Activated CD4-positive, alpha-beta T cell treated with anti-CD3 and anti-CD28 coated beads, Interleukin-10, Interleukin-2, amounts not matched to agents 100 ng/mL and 50 ng/mL, durations not matched to agents 16 hours and 8 hours (primary cell): ENCODE measurements around the gene AMY2B.
A peak's percentile ranks its signal among the peaks of the same experiment; 100 is the strongest.
"Not testable (repeated sequence)": the region's sequence is repeated elsewhere in the genome, so short reads cannot be mapped to it uniquely, and the experiment has no call there.

Experiments
- DNase-seq: peaks from one replicate; pipeline ENCODE4 v3.0.0-alpha.2; 2020

AMY2B gene

DNA sequence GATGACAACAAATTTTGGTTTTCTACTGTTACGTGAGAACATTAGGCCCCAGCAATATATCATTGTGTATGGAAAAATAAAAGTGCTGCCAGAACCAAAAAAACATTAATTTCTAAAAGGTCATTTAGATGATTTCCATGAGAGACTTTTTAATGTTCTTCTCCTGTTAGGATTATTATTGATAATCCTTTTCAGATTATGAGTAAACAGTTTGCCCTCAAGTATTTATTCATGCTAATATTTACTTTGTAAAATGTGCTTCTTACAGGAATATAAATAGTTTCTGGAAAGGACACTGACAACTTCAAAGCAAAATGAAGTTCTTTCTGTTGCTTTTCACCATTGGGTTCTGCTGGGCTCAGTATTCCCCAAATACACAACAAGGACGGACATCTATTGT, at the start of gene AMY2B:
AMY2B (plus strand) TSS at position 301 of the 400 bp plus-strand sequence; CDS start at position 315, 14 bp downstream.
- DNase-seq, result not testable (repeated sequence)

DNA sequence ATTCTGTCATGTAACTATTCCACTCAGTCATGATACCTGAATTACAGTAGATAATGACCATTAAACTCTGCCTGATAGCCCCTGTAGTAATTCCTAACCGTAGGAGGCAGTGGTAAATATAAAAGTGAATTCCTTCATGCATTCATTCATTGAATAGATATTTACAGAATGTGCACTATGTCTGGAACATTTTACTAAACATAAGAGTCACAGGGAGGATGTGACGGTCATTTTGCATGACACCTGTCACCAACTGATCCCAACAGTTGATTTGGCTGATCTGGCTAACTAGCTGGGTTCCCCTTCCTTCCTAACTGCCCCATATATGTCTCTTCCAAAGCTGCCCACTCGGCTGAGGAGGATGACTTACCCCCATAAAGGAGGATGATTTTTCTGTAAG, 48.0 kb upstream of the AMY2B start:
- DNase-seq, result no peak

DNA sequence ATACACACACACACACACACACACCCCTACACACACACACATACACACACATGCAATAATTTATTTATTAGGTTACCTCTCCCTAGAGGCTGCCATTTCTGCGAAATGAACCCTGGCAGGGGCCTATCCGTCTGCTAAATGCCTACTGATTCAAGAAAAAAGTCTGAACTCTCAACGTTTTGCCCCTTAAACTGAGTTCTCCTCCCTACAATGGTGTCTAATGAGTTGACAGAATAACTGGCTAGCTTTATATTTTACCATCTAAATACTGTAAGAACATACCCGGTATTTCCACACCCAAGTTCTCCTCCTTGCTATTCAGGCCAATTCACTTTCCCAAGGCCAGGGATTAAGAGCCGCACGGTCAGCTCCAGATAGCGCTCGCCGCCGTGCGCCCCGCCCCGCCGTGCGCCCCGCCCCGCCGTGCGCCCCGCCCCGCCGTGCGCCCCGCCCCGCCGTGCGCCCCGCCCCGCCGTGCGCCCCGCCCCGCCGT, 46.2 kb upstream of the AMY2B start:
- no peak for DNase-seq

DNA sequence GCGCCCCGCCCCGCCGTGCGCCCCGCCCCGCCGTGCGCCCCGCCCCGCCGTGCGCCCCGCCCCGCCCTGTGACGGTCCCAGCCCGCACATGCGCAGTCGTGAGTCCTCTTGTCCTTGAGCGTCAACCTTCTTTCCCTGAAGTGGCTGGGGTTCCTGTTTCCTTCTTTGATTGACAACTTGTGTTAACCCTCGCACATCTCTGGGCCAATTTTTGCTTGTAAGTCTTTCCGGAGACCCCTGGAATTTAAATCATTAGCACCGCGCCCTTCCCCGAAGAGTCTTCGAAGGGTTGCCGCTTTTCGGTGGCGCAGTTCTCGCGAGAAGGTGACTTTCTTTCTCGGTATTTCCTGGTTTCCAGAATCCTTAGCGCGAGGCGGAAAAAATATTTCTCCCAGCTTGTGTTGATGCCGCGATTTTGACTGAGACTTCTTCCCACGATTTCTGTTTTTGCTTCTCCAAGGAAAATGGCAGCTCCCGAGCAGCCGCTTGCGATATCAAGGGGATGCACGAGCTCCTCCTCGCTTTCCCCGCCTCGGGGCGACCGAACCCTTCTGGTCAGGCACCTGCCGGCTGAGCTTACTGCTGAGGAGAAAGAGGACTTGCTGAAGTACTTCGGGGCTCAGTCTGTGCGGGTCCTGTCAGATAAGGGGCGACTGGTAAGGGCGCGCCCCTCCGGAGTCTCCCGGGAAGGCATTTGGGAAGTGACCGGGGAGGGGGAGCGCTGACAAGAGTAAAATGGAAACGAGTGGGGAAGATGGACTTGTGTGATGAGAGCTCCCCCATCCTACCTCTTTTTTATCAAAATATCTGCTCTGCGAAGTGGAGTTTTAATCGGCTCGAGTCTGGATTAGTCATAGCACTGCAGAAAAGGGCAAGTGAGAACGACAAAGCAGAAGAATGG, 45.5 kb upstream of the AMY2B start, which contains the start of gene RNPC3:
RNPC3 (plus strand) TSS at position 93 of the 901 bp plus-strand sequence; CDS start at position 465, 372 bp downstream.
- DNase-seq, result peak; percentile 84

DNA sequence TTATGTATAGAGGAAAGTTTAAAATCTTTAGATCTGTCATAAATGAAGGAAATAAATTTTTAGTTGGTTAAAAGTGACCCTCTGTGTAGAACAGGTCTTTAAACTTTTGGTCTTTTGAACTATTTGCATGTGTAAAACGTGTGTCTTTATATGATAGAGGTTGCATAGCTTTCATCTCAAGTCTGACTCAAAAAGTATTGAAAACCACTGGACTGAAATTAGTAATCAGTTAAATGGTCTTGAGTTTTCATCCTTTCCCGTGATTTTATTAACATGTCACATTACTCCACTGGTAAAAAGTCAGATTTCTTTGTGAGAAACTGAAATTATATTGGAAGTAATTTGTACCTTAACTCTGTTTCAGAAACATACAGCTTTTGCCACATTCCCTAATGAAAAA, 44.1 kb upstream of the AMY2B start:
- peak; percentile 48 for DNase-seq

DNA sequence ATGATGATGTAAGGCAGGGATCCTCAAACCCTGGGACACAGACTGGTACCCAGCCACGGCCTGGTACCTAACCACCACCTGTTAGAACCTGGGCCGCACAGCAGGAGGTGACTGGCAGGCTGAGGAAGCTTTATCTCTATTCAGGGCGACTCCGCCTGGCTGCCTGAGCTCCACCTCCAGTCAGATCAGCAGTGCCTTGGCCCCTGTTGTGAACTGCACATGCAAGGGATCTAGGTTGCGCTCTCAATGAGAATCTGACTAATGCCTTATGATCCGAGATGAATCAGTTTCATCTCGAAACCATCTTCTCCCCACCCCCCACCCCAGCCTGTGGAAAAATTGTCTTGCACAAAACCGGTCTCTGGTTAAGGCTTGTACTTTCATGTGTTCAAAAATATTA, 41.6 kb upstream of the AMY2B start:
- peak; percentile 80 for DNase-seq

DNA sequence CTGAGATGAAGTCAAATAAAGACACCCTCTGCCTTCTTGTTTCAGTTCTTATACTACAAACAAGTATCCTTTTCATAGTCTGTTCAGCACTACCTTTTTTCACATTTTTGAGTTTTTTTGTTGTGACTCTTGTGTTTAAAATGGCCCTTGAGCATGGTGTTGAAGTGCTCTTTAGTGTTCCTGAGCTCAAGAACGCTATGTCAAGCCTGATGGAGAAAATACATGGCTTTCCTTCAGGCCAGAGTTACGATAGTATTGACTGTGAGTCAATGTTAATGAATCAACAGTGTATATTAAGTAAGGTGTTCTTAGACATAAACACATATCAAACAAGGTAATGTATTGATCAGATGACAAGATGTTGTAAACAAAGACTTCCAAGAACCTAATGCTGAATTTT, 33.2 kb upstream of the AMY2B start:
- DNase-seq, result no peak

DNA sequence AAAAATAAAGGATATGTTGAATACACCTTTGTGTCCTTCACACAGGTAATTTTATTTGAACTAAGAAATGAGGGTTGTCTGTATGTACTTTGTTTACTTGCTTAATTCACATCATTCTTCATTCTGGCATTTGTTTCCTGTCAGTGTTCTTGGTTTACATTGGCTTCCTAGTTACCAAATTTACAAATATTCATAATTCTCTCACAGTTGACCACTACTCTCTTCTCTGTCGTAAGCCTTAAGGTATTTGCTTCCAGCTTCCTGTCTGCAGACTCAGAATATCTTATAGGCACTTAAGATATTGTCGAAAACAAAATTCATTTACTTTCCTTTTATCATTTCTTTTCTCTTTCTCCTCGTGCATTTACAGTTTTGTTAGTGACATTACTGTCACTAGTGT, 30.0 kb upstream of the AMY2B start:
- no peak for DNase-seq

DNA sequence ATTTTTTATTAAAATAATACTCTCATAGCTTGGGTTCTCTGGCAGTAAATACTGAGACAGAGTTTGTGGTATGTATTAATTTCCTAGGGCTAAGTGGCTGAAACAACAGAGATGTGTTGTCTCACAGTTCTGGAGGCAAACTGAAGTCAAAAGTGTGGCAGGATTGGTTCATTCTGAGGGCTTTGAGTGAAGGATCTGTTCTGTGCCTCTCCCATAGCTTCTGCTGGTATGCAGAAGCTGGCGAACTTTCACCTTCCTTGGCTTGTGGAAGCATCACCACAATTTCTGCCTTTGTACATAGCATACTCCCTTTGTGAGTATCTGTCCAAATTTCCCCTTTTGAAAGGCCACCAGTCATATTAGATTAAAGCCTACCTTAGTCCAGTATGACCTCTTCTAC, 24.9 kb upstream of the AMY2B start:
- DNase-seq, result no peak

DNA sequence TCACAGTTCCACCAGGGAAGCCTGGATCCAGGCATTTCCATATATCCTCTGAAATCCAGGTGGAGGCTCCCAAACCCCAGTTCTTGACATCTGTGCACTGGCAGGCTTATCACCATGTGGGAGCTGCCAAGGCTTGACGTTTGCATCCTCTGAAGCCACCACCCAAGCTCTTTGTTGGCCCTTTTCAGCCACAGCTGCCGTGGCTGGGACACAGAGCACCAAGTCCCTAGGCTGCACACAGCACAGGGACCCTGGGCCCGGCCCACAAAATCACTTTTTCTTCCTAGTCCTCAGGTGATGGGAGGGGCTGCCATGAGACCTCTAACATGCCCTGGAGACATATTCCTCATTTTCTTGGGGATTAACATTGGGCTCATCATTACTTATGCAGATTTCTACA, 23.5 kb upstream of the AMY2B start:
- no peak for DNase-seq

DNA sequence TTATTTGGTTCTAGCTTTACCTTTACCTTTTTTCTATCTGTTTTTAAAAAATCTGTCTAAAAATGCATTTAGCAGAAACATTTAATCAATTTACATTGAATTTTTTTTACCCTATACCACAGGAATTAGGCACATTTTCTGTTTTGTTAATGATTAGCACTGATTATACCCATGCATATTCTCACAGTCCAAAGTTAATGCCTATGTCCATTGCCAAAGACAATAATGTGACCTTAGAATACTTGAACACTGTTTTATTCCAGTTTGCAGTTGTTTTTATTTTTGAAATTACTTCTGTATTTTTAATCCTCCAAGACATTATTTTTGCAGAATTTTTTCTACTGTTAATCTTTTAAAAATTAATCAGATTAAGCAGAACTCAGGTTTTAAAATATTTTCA, 11.0 kb upstream of the AMY2B start:
- no peak for DNase-seq

DNA sequence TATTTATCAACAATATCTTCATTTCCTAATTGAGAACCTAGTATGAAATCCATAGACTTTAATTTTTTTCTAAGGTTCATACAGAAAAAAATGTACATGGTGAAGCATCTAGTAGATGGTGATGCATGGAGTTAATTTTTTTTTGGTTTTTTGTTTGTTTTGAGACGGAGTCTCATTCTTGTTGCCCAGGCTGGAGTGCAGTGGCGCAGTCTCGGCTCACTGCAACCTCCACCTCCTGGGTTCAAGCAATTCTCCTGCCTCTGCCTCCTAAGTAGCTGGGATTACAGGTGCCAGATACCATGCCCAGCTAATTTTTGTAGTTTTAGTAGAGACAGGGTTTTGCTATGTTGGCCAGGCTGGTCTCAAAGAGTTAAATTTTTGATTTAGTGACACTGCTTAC, 10.3 kb upstream of the AMY2B start:
- DNase-seq, result not testable (repeated sequence)

DNA sequence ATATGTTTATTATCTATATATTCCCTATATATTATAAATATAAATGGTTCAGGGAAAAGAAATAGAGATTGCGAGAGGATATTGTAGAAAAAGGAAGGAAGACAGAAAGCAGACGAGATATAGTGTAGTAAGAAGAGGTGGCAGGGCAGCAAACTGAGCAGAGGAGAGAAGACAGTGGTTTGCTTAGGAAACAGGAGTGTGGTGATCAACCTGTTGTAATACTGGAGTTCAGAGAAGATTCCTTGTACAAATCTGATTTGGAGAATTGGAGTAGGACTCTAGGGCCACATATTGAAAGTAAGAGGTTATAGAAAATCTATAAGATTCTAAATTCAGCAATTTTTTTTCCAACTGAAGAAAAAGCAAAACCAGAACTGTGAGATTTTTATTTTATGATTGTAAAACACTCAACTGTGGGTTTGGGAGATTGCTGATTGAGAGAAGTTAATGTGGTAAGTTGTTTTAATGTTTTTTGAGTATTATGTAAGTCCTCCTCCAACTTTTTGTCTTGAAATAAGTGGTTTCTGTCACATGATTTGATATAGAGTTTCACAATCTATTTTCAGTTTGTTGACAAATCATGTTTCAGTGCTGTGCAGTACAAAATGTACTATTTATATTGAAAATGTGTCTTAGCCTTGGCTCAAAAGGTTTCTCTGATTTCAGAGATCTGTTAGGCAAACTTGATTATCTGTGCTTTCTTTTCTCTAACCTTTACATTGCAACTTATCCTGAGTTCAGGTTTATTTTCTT, 9.6 kb upstream of the AMY2B start:
- DNase-seq, result no peak

DNA sequence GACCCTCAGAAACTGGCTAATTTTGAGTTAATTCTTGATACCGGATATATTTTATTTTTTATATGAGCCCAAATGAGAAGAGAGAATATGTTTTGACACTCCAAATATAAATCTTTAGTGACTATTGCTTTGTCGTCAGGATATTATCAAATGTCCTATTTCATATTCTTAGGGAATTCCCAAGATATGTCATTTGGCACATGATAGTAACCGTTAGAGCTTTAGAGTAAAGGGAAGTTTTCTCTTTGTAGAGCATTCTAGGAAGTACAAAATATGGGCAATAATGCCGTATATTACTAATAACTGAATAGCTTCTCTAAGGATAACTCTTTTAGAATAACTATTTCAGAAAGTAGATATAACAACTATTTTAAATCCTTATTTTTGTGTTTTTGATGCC, 8.3 kb upstream of the AMY2B start:
- DNase-seq, result no peak

DNA sequence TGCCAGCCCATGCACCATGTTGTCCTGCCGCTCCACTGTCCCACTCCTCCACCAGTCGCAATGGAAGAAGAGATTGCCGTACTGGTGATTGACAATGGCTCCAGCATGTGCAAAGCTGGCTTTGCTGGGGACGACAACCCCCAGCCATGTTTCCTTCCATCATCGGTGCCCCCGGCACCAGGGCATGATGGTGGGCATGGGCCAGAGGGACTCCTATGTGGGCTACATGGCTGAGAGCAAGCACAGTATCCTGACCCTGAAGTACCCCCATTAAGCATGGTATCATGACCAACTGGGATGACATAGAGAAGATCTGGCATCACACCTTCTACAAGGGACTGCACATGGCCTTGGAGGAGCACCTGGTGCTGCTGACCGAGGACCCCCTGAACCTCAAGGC, 1.9 kb upstream of the AMY2B start:
- no peak for DNase-seq

DNA sequence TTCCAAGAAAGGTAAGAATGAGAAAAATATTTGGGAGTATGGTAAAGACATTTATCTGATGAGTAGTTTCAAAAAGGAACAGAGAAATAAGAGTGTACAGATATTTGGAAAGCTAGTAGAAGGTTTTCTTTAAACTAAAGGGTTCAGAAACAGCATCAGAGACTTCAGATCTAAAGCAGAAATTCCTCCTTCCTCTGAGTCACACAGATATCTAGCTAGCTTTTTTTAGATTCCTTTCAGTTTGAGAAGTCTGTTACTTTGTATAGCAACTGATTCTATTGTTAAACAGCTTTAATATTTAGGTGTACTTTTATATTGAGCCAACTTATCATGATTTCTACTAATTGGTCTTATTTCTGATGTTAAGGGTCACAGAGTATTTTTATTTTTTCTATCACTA, 4.7 kb downstream of the AMY2B start:
- DNase-seq, result no peak

DNA sequence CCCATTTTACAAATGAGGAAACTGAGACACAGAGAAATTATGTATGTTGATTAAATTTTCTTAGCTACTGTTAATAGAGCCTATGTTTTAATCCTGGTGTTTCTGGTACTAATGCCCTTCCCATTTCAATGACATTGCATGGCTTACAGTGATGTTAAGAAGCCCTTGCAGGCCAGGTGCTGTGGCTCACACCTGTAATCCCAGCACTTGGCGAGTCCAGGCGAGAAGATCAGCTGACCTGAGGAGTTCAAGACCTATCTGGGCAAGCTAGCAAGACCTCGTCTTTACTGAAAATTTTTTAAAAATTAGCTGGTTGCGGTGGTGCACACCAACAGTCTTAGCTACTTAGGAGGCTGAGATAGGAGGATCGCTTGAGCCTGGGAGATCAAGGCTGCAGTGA, 5.4 kb downstream of the AMY2B start:
- not testable (repeated sequence) for DNase-seq

DNA sequence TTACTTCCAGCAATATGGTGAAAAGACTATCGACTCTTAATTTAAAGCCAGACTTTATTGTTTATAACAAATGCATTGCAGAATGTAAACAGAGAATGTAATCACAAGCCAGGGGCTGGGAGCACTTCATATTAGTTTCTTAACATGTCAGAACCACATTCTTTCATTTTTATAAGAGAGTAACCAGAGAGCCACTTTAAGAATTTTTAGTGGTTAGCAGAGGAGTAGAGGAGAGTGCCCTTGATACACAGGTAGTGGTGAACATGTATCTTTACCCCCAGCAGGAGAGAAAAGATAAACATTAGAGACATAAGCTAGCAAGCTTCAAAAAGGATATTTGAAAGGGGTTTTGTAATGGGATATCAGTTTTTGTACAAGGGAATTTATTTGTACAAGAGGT, 11.1 kb downstream of the AMY2B start:
- DNase-seq, result no peak

DNA sequence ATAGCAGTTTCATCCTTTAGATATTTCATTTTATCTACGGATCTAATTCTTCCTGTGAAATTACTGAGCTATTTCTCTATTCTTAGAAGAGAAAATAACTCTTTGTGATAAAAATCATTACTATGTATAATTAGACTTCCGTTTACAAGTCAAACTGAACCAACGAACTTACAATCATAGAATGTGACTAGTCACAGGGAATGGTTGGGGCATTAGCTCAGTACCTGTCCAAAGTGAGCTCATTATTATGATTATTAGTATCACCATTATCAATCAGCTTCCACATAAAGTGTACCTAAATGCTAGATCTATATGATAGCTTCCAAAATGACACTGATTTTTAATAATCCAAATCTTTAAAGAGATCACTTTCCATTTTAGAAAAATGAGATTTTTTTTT, 12.5 kb downstream of the AMY2B start:
- DNase-seq, result no peak

DNA sequence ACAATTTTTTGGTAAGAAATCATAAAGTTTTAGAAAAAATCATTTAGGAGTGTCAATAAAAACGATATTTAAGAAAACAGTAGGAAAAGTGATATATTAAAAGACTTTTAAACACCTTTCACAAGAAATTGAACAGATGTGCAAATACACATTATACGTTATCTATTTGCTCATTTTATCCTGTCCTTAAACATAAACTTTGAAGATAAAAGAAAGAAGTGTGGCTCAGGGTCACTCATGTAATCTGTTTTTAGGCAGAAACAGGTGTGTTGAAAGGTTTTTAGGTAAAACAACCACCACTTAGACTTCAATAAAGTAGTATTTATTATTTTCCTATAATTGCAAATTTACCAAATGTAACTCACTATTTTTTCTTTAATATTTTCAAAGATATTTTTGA, 13.1 kb downstream of the AMY2B start:
- DNase-seq, result no peak

DNA sequence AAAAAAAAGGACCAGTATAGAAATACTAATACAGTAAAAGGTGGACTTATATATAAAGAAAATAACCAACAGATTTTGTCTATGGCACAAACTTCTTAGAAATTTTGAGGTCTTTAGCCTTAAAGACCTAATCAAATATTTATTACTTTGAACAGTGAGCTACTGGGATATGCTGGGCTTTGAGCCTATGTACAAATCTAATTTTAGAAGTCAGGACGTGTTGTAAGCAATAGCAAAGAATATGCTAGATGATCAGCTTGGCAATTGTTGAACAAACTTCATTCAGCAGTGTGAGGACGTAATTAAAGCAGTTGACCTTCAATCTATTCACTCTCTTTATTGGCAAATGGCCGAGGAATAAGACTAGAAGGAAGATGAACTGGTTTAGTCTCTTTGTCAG, 31.4 kb downstream of the AMY2B start:
- not testable (repeated sequence) for DNase-seq

DNA sequence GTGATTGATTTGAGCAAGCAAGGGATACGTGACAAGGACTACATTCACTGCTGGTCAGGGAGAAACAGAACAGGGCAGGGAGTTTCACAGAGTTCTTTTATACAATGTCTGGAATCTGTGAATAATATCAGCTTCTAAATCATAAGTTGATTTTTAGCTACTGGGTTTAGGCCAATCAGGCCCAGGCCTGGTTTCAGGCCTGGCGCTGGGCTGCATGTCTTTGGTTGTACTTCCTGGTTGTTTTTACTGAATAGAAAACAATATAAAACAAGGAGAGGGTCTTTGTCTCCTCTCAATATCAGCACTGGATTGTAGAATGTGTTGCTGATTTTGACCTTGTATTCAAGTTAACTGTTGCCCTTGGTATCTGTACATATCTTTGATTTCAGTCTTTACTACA, 45.0 kb downstream of the AMY2B start:
- DNase-seq, result no peak

DNA sequence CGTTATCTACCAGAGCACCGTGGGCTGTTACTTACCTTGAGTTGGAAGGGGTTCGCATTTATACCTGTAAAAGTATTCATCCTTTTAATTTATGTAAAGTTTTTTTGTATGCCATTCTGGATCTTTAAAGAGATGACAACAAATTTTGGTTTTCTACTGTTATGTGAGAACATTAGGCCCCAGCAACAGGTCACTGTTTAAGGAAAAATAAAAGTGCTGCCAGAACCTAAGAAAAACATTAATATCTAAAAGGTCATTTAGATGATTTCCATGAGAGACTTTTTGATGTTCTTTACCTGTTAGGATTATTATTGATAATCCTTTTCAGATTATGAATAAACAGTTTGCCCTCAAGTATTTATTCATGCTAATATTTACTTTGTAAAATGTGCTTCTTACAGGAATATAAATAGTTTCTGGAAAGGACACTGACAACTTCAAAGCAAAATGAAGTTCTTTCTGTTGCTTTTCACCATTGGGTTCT, 45.6 kb downstream of the AMY2B start, which contains the start of gene AMY2A:
AMY2A (plus strand) TSS at position 434 of the 484 bp plus-strand sequence; CDS start at position 448, 14 bp downstream.
- not testable (repeated sequence) for DNase-seq

DNA sequence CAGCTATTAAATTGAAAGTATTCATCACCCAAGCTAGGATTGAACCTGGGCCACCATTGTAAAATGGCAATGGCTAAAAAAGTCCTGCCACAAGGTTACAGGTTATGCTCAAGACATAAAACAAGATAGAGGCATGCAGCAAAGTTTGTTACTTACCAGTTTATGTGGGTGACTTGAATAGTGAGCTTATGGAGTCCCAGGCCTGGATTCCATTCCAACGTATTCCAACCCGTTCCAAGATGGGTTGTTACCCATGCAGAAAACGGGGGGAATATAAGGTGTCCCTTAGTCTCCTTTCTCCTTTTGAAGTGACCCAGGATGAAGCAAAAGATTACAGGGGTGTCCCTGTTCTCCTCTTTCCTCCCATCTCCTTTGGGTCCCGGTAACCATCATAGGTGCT, 56.0 kb downstream of the AMY2B start:
- not testable (repeated sequence) for DNase-seq
